WTC11 (cell line): Measurements from ENCODE around the gene FNDC1. TPM values are rescaled to one million over a fixed set of nuclear protein-coding genes. Genes with fewer than 3 reads are reported as not detected.

ENCODE experiments used
- ATAC-seq: fragments of 200-7000 bp; cut with Tn5 transposase; 2 replicates; pipeline ENCODE4 v1.10.0; 2021; ENCODE audit warnings: mild to moderate bottlenecking, moderate library complexity
- CTCF ChIA-PET: fragments of 300-600 bp; sonication (Branson Sonifier 250); formaldehyde crosslinking; loops from one replicate; lab custom pipeline; 2021; ENCODE audit warnings: antibody characterized with exemption; lab: Charles Lee
- POLR2A ChIA-PET: fragments of 350-600 bp; sonication (Branson Sonifier 250); formaldehyde crosslinking; loops from one replicate; lab custom pipeline; 2021; ENCODE audit warnings: antibody characterized with exemption; lab: Charles Lee
- DNase-seq: peaks from one replicate; pipeline ENCODE4 v3.0.0; 2021; ENCODE audit warnings: low spot score
- H3K27ac Mint-ChIP-seq: 2 replicates; pipeline ENCODE4 v1.8.0; 2021; ENCODE audit warnings: mixed read lengths
- H3K27me3 Mint-ChIP-seq: 2 replicates; pipeline ENCODE4 v1.8.0; 2021; ENCODE audit warnings: low read depth, mild to moderate bottlenecking, moderate library complexity, mixed read lengths
- H3K36me3 Mint-ChIP-seq: 2 replicates; pipeline ENCODE4 v1.8.0; 2021; ENCODE audit warnings: mixed read lengths
- H3K4me1 Mint-ChIP-seq: 2 replicates; pipeline ENCODE4 v1.8.0; 2022; ENCODE audit warnings: mixed read lengths
- H3K4me3 Mint-ChIP-seq: 2 replicates; pipeline ENCODE4 v1.8.0; 2021; ENCODE audit warnings: mild to moderate bottlenecking, moderate library complexity, mixed read lengths
- H3K9me3 Mint-ChIP-seq: 2 replicates; pipeline ENCODE4 v1.8.0; 2021; ENCODE audit warnings: mixed read lengths
- AR ChIP-seq: fragments of 250-450 bp; sonication (Bioruptor Pico); IDR thresholded peaks from 2 replicates; pipeline ENCODE4 v1.9.0; 2021; ENCODE audit warnings: mild to moderate bottlenecking
- ATF2 ChIP-seq: sonication (generic); formaldehyde crosslinking; IDR thresholded peaks from 2 replicates; pipeline ENCODE4 v1.8.1; 2022; ENCODE audit warnings: low read depth, missing genetic modification reagents, borderline replicate concordance
- ATF3 ChIP-seq: sonication (generic); formaldehyde crosslinking; conservative IDR thresholded peaks from 2 replicates; pipeline ENCODE4 v1.8.1; 2022; ENCODE audit warnings: mild to moderate bottlenecking, missing genetic modification reagents
- E2F4 ChIP-seq: sonication (generic); formaldehyde crosslinking; IDR thresholded peaks from 2 replicates; pipeline ENCODE4 v1.8.1; 2022; ENCODE audit warnings: low read depth, mild to moderate bottlenecking, moderate library complexity, missing genetic modification reagents, borderline replicate concordance
- E2F5 ChIP-seq: sonication (generic); formaldehyde crosslinking; IDR thresholded peaks from 2 replicates; pipeline ENCODE4 v1.8.1; 2022; ENCODE audit warnings: mild to moderate bottlenecking, moderate library complexity, missing genetic modification reagents
- EMX1 ChIP-seq: fragments of 250-450 bp; sonication (Bioruptor Pico); IDR thresholded peaks from 2 replicates; pipeline ENCODE4 v1.8.0; 2021; ENCODE audit warnings: mild to moderate bottlenecking
- GRHL2 ChIP-seq: fragments of 250-450 bp; sonication (Bioruptor Pico); IDR thresholded peaks from 2 replicates; pipeline ENCODE4 v1.8.0; 2022; ENCODE audit warnings: mild to moderate bottlenecking, moderate library complexity; ENCODE audit not compliant: insufficient replicate concordance, severe bottlenecking
- GTF2I ChIP-seq: fragments of 250-450 bp; sonication (Bioruptor Pico); conservative IDR thresholded peaks from 2 replicates; pipeline ENCODE4 v1.4.0; 2021; ENCODE audit warnings: mild to moderate bottlenecking
- MAX ChIP-seq: sonication (generic); formaldehyde crosslinking; IDR thresholded peaks from 2 replicates; pipeline ENCODE4 v1.8.0; 2022; ENCODE audit warnings: mild to moderate bottlenecking, missing genetic modification reagents
- MLX ChIP-seq: sonication (generic); formaldehyde crosslinking; IDR thresholded peaks from 2 replicates; pipeline ENCODE4 v1.8.1; 2023; ENCODE audit warnings: mild to moderate bottlenecking, missing genetic modification reagents, moderate library complexity
- MXD4 ChIP-seq: fragments of 250-450 bp; sonication (Bioruptor Pico); IDR thresholded peaks from 2 replicates; pipeline ENCODE4 v1.8.0; 2021; ENCODE audit warnings: mild to moderate bottlenecking, moderate library complexity, borderline replicate concordance
- NR1H2 ChIP-seq: sonication (generic); formaldehyde crosslinking; IDR thresholded peaks from 2 replicates; pipeline ENCODE4 v1.9.0; 2021; ENCODE audit warnings: mild to moderate bottlenecking, moderate library complexity, missing genetic modification reagents
- PRDM15 ChIP-seq: sonication (generic); formaldehyde crosslinking; IDR thresholded peaks from 2 replicates; pipeline ENCODE4 v1.8.0; 2022; ENCODE audit warnings: missing genetic modification reagents
- RORB ChIP-seq: fragments of 250-450 bp; sonication (Bioruptor Pico); IDR thresholded peaks from 2 replicates; pipeline ENCODE4 v1.9.0; 2021; ENCODE audit warnings: mild to moderate bottlenecking
- USF2 ChIP-seq: sonication (generic); formaldehyde crosslinking; IDR thresholded peaks from 2 replicates; pipeline ENCODE4 v1.8.1; 2023; ENCODE audit warnings: mild to moderate bottlenecking, missing genetic modification reagents, moderate library complexity
- ZNF121 ChIP-seq: sonication (generic); formaldehyde crosslinking; IDR thresholded peaks from 2 replicates; pipeline ENCODE4 v1.8.0; 2023; ENCODE audit warnings: missing genetic modification reagents
- ZNF425 ChIP-seq: fragments of 250-450 bp; sonication (Bioruptor Pico); conservative IDR thresholded peaks from 2 replicates; pipeline ENCODE4 v1.9.0; 2021; ENCODE audit warnings: mild to moderate bottlenecking
- total RNA-seq: library from RNA; stranded (reverse); gene quantifications from 3 replicates; pipeline ENCODE4 v1.2.3, GENCODE V29; 2021

FNDC1 gene
- total RNA-seq, 1 experiment from 2014 or later = 0.44 TPM

GRCh38 chr6:159313018-159313417 is 143.8 kb downstream of the FNDC1 start:
- H3K4me3 Mint-ChIP-seq = no peak overlapping the region
- DNase-seq = no peak
- H3K9me3 Mint-ChIP-seq = peaks cover 15% of the 10 kb centered on the region
- no peaks in the 10 kb centered on the region for H3K36me3 Mint-ChIP-seq
- ChIA-PET CTCF (interaction anchor here (0.7 kb wide), 1 partner anchor 172 kb away, joined by 4 read pairs; no protein-coding TSS in a partner anchor), POLR2A (no interaction called here)
- no peaks in the 10 kb centered on the region for H3K4me1 Mint-ChIP-seq
- H3K27me3 Mint-ChIP-seq = no peaks in the 10 kb centered on the region; the same call in 1 of the 2 replicates
- H3K27ac Mint-ChIP-seq = no peak overlapping the region
- TF ChIP-seq ZNF425 (no peak), USF2 (CRISPR knock-in tag) (no peak), RORB (CRISPR knock-in tag) (no peak), MLX (no peak), EMX1 (CRISPR knock-in tag) (no peak), GTF2I (no peak), E2F4 (CRISPR knock-in tag) (no peak), ZNF121 (CRISPR knock-in tag) (no peak), MAX (CRISPR knock-in tag) (no peak), ATF3 (CRISPR knock-in tag) (no peak), ATF2 (CRISPR knock-in tag) (no peak), E2F5 (CRISPR knock-in tag) (no peak), MXD4 (CRISPR knock-in tag) (no peak)
- TF ChIP-seq, all 79 proteins: peak for 0
- no peak for ATAC-seq

GRCh38 chr6:159315562-159315961 is 146.4 kb downstream of the FNDC1 start:
- CTCF ChIA-PET = interaction anchor here (1.1 to 1.7 kb wide), 4 partner anchors 11 to 318 kb away, joined by 4 to 6 read pairs (median 4); no protein-coding TSS in a partner anchor
- POLR2A ChIA-PET = no interaction called here
- no peaks in the 10 kb centered on the region for H3K4me1 Mint-ChIP-seq

More at GRCh38 chr6:159315562-159315961, 146.4 kb downstream of the FNDC1 start:
- Mint-ChIP-seq H3K27ac (no peak overlapping the region), H3K4me3 (no peak overlapping the region), H3K36me3 (no peaks in the 10 kb centered on the region), H3K27me3 (peaks cover 4% of the 10 kb centered on the region; the same call in 1 of the 2 replicates), H3K9me3 (peaks cover 4% of the 10 kb centered on the region)
- DNase-seq = no peak
- no peak for ATAC-seq
- TF ChIP-seq NR1H2 (no peak), AR (CRISPR knock-in tag) (no peak), GRHL2 (no peak), PRDM15 (CRISPR knock-in tag) (no peak)
